Neuron (in vitro differentiated cells): Measurements from ENCODE around the gene RNF223.
"Not testable (repeated sequence)": the region's sequence is repeated elsewhere in the genome, so short reads cannot be mapped to it uniquely, and the experiment has no call there.

Experiments used
- H2AFZ ChIP-seq: one replicate; pipeline ENCODE4 v1.6.1; 2013; ENCODE audit warnings: low read depth, mild to moderate bottlenecking, inconsistent platforms, low read length, moderate library complexity
- H3K27me3 ChIP-seq: one replicate; pipeline ENCODE4 v1.6.1; 2013; ENCODE audit warnings: low read length; ENCODE audit not compliant: insufficient read depth
- H3K36me3 ChIP-seq: one replicate; pipeline ENCODE4 v1.6.1; 2013; ENCODE audit warnings: low read length; ENCODE audit not compliant: insufficient read depth
- H3K4me1 ChIP-seq: one replicate; pipeline ENCODE4 v1.6.1; 2013; ENCODE audit warnings: low read length; ENCODE audit not compliant: insufficient read depth
- H3K4me3 ChIP-seq: 2 replicates; pipeline ENCODE4 v1.5.1; 2013; ENCODE audit warnings: mild to moderate bottlenecking, low read length, moderate library complexity
- H3K9me3 ChIP-seq: one replicate; pipeline ENCODE4 v1.6.1; 2013; ENCODE audit warnings: low read length

RNF223 gene

DNA sequence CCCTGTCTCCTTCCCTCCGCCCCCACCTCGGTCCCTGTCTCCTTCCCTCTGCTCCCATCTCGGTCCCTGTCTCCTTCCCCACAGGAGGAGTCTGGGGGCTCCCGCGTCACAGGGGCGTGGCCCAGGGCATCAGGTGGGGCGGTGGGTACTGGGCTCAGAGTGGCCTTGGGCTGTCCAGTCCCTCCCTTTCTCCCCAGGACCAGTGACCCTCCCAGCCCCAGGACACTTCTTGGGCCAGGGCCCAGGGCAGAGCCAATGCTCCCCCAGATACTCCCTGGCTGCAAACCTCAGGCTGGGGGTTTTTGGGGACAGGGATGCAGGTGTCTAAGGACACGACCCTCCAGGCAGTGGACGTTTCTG is 6.8 kb upstream of the RNF223 start:
- H2AFZ ChIP-seq, result no peak overlapping the region
- no peaks in the 10 kb centered on the region for H3K9me3 ChIP-seq
- peaks cover 10% of the 10 kb centered on the region for H3K36me3 ChIP-seq
- H3K27me3 ChIP-seq, result no peaks in the 10 kb centered on the region
- no peak overlapping the region for H3K4me3 ChIP-seq
- H3K4me1 ChIP-seq, result peaks cover 11% of the 10 kb centered on the region

- Histone ChIP-seq H3K9me3 (no peaks in the 10 kb centered on the region), H2AFZ (no peak overlapping the region), H3K27me3 (peaks cover 2% of the 10 kb centered on the region), H3K4me3 (peak overlapping the region; percentile 19), H3K36me3 (peaks cover 10% of the 10 kb centered on the region), H3K4me1 (peaks cover 11% of the 10 kb centered on the region)
Observed at GRCh38 chr1:1080122-1080757, 6.1 kb upstream of the RNF223 start.

- Histone ChIP-seq H3K9me3 (no peaks in the 10 kb centered on the region), H3K27me3 (peaks cover 8% of the 10 kb centered on the region), H3K36me3 (peaks cover 10% of the 10 kb centered on the region), H2AFZ (no peak overlapping the region), H3K4me1 (peaks cover 11% of the 10 kb centered on the region), H3K4me3 (peak overlapping the region; percentile 19)
Observed at GRCh38 chr1:1079408-1080121, 5.5 kb upstream of the RNF223 start.

GRCh38 chr1:1077396-1077795 is 3.3 kb upstream of the RNF223 start:
- Histone ChIP-seq H3K27me3 (peaks cover 30% of the 10 kb centered on the region), H3K4me1 (peaks cover 11% of the 10 kb centered on the region)
- H3K36me3 ChIP-seq, H3K9me3 ChIP-seq, H2AFZ ChIP-seq, H3K4me3 ChIP-seq: not testable (repeated sequence)

- no peak overlapping the region for H2AFZ ChIP-seq
- peaks cover 16% of the 10 kb centered on the region for H3K4me1 ChIP-seq
- no peaks in the 10 kb centered on the region for H3K36me3 ChIP-seq
- peaks cover 46% of the 10 kb centered on the region for H3K27me3 ChIP-seq
- no peak overlapping the region for H3K4me3 ChIP-seq
- no peaks in the 10 kb centered on the region for H3K9me3 ChIP-seq
Observed at GRCh38 chr1:1075148-1075935, 1.2 kb upstream of the RNF223 start.

- peaks cover 14% of the 10 kb centered on the region for H3K4me1 ChIP-seq
- no peaks in the 10 kb centered on the region for H3K36me3 ChIP-seq
- H3K4me3 ChIP-seq, result no peak overlapping the region
- no peaks in the 10 kb centered on the region for H3K9me3 ChIP-seq
- no peak overlapping the region for H2AFZ ChIP-seq
- H3K27me3 ChIP-seq, result peaks cover 51% of the 10 kb centered on the region
Observed at GRCh38 chr1:1074631-1075147, 583 bp upstream of the RNF223 start.

DNA sequence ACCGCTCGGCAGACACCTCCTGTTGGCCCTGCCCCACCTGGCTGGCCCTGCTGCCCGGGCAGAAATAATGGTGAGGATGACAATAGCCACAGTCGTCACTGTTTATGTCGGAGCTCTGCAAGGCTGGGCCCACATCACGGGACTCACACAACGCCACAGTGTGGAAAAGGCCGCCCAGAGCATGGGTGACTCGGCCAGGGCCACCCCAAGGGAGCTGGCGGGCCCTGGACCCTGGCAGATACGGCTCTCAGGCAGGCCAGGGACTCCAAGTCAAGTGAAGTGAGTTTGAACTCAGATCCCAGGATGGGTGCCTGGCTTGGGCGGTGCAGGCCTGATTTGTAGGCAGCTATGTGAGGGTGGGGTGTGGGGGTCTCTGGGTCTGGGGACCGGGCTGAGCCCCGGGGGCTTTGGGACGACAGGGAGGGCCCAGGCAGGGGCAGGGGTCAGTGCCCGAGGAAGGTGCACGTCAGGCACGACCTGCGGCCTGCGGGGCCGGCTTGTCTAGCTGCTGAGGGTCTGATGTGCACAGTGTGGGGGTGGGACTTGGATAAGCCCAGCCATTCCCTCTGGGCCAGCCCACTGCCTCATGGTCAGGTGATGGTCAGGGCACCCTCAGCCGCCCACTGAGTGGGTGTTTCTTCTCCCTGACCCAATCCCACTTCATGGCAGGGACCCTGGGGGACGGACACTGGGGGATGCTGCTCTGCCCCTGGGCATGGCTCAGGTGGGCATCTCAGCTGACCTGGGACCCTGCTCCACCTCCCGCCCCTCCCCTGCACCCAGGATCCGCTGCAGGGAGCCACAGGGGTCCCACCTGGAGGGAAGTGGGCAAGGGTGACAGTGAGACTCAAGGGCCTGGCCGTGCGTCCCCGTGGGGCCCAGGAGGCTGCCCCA is 1.0 kb downstream of the RNF223 start:
- H3K36me3 ChIP-seq, result no peaks in the 10 kb centered on the region
- no peak overlapping the region for H2AFZ ChIP-seq
- peaks cover 15% of the 10 kb centered on the region for H3K4me1 ChIP-seq
- H3K9me3 ChIP-seq, result no peaks in the 10 kb centered on the region
- H3K27me3 ChIP-seq, result peaks cover 56% of the 10 kb centered on the region
- no peak overlapping the region for H3K4me3 ChIP-seq

DNA sequence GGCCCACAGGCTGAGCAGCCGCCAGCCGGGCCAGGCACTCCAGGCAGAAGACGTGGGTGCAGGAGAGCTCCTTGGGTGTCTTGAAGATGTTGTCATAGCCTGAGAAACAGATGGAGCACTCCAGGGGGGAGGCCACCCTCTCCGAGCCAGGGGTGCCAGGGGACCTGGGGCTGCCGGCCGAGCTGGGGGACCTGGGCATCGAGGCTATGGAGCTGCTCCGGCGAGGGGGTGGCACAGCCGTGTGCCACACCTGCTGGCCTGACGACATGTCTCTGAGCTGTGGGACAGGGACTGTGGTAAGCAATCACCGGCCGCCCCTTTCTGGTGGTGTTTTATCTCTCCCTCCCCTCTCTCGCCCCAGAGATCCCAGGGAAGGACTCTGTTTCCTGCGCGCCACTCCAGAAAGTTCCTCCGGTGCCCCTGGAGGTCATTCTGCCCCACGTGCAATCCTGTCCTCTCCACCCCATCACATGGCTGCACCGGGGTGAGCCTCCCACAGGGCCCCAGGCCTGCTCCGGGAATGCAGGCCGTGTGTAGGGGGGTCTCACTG is 1.7 kb downstream of the RNF223 start:
- Histone ChIP-seq H3K4me3 (no peak overlapping the region), H3K4me1 (peaks cover 15% of the 10 kb centered on the region), H3K9me3 (no peaks in the 10 kb centered on the region), H3K36me3 (no peaks in the 10 kb centered on the region), H3K27me3 (peaks cover 61% of the 10 kb centered on the region), H2AFZ (no peak overlapping the region)

- H3K4me3 ChIP-seq, result no peak overlapping the region
- peaks cover 15% of the 10 kb centered on the region for H3K4me1 ChIP-seq
- H3K9me3 ChIP-seq, result no peaks in the 10 kb centered on the region
- H3K36me3 ChIP-seq, result no peaks in the 10 kb centered on the region
- H3K27me3 ChIP-seq, result peaks cover 64% of the 10 kb centered on the region
- H2AFZ ChIP-seq, result no peak overlapping the region
Observed at GRCh38 chr1:1071486-1072298, 2.4 kb downstream of the RNF223 start.

- H3K4me3 ChIP-seq, result peak overlapping the region; percentile 49
- peaks cover 17% of the 10 kb centered on the region for H3K4me1 ChIP-seq
- H3K36me3 ChIP-seq, result no peaks in the 10 kb centered on the region
- no peaks in the 10 kb centered on the region for H3K9me3 ChIP-seq
- H2AFZ ChIP-seq, result no peak overlapping the region
- peaks cover 67% of the 10 kb centered on the region for H3K27me3 ChIP-seq
Observed at GRCh38 chr1:1069711-1070676, 4.1 kb downstream of the RNF223 start.
